Glomerular visceral epithelial cell (primary cell): ENCODE results near the gene NEDD9.

Experiments used
- DNase-seq: peaks from one replicate; pipeline ENCODE4 v3.0.0-alpha.2; 2016; ENCODE audit errors: extremely low spot score

NEDD9 gene

GRCh38 chr6:11181478-11182136 lies 50.9 kb downstream of the NEDD9 start:
- DNase-seq, result no peak

GRCh38 chr6:11179419-11180202 lies 52.9 kb downstream of the NEDD9 start:
- no peak for DNase-seq

GRCh38 chr6:11179088-11179418 lies 53.4 kb downstream of the NEDD9 start:
- no peak for DNase-seq

- no peak for DNase-seq
These were observed 55.2 kb downstream of the NEDD9 start for GRCh38 chr6:11177271-11177670.

GRCh38 chr6:11174242-11174611 lies 58.2 kb downstream of the NEDD9 start:
- DNase-seq, result no peak

GRCh38 chr6:11172501-11173327 lies 59.8 kb downstream of the NEDD9 start:
- peak; percentile 54 for DNase-seq

GRCh38 chr6:11171952-11172351 lies 60.5 kb downstream of the NEDD9 start:
- DNase-seq, result no peak

GRCh38 chr6:11168091-11168635 lies 64.3 kb downstream of the NEDD9 start:
- no peak for DNase-seq

GRCh38 chr6:11166948-11167347 lies 65.5 kb downstream of the NEDD9 start:
- no peak for DNase-seq

- DNase-seq, result no peak
These were observed 67.5 kb downstream of the NEDD9 start for GRCh38 chr6:11164717-11165646.

- DNase-seq, result no peak
These were observed 68.5 kb downstream of the NEDD9 start for GRCh38 chr6:11163932-11164331.

GRCh38 chr6:11162262-11162661 lies 70.2 kb downstream of the NEDD9 start:
- DNase-seq, result no peak

GRCh38 chr6:11161031-11161956 lies 71.2 kb downstream of the NEDD9 start:
- DNase-seq, result no peak

- DNase-seq, result no peak
These were observed 72.3 kb downstream of the NEDD9 start for GRCh38 chr6:11160199-11160598.

GRCh38 chr6:11155589-11155988 lies 76.9 kb downstream of the NEDD9 start:
- DNase-seq, result no peak

- DNase-seq, result no peak
These were observed 79.0 kb downstream of the NEDD9 start for GRCh38 chr6:11153447-11153846.

GRCh38 chr6:11152581-11152980 lies 79.9 kb downstream of the NEDD9 start:
- DNase-seq, result no peak

GRCh38 chr6:11151488-11151887 lies 81.0 kb downstream of the NEDD9 start:
- DNase-seq, result no peak

GRCh38 chr6:11149551-11149950 lies 82.9 kb downstream of the NEDD9 start:
- no peak for DNase-seq

GRCh38 chr6:11146117-11146826 lies 86.2 kb downstream of the NEDD9 start:
- DNase-seq, result no peak
